ENCODE results near the gene TMED8.
"Not testable (repeated sequence)": the region's sequence is repeated elsewhere in the genome, so short reads cannot be mapped to it uniquely, and the experiment has no call there.

Gene TMED8

GRCh38 chr14:77364146-77364545 lies 12.7 kb downstream of the TMED8 start:
- DNase-seq (ENCODE audit: low read depth in 3 of 3, low spot score in 1 of 3) = no peak

GRCh38 chr14:77359626-77360025 lies 17.3 kb downstream of the TMED8 start:
- DNase-seq (ENCODE audit: low read depth in 3 of 3, low spot score in 1 of 3) = no peak

GRCh38 chr14:77356899-77357298 lies 20.0 kb downstream of the TMED8 start:
- no peak for DNase-seq (ENCODE audit: low read depth in 3 of 3, low spot score in 1 of 3)

GRCh38 chr14:77355811-77356210 lies 21.1 kb downstream of the TMED8 start:
- no peak for DNase-seq (ENCODE audit: low read depth in 3 of 3, low spot score in 1 of 3)

GRCh38 chr14:77353469-77354141 lies 23.3 kb downstream of the TMED8 start:
- DNase-seq (ENCODE audit: low read depth in 3 of 3, low spot score in 1 of 3) = no peak

GRCh38 chr14:77347751-77348150 lies 29.1 kb downstream of the TMED8 start:
- no peak for DNase-seq (ENCODE audit: low read depth in 3 of 3, low spot score in 1 of 3)

GRCh38 chr14:77346495-77346894 lies 30.4 kb downstream of the TMED8 start:
- no peak for DNase-seq (ENCODE audit: low read depth in 3 of 3, low spot score in 1 of 3)

GRCh38 chr14:77344377-77344996 lies 32.4 kb downstream of the TMED8 start:
- DNase-seq (ENCODE audit: low read depth in 3 of 3, low spot score in 1 of 3) = no peak

- no peak for DNase-seq (ENCODE audit: low read depth in 3 of 3, low spot score in 1 of 3)
Observed at GRCh38 chr14:77343662-77344061, 33.2 kb downstream of the TMED8 start.

- DNase-seq (ENCODE audit: low read depth in 3 of 3, low spot score in 1 of 3) = no peak
Observed at GRCh38 chr14:77342726-77343397, 34.0 kb downstream of the TMED8 start.

- DNase-seq (ENCODE audit: low read depth in 3 of 3, low spot score in 1 of 3) = no peak
Observed at GRCh38 chr14:77340389-77340788, 36.5 kb downstream of the TMED8 start.

GRCh38 chr14:77339407-77339806 lies 37.5 kb downstream of the TMED8 start:
- DNase-seq (ENCODE audit: low read depth in 3 of 3, low spot score in 1 of 3) = no peak

GRCh38 chr14:77338302-77338701 lies 38.6 kb downstream of the TMED8 start:
- DNase-seq (ENCODE audit: low read depth in 3 of 3, low spot score in 1 of 3) = no peak

GRCh38 chr14:77337880-77338279 lies 39.0 kb downstream of the TMED8 start:
- no peak for DNase-seq (ENCODE audit: low read depth in 3 of 3, low spot score in 1 of 3)

- not testable (repeated sequence) for DNase-seq (ENCODE audit: low read depth in 3 of 3, low spot score in 1 of 3)
Observed at GRCh38 chr14:77337255-77337654, 39.6 kb downstream of the TMED8 start.

GRCh38 chr14:77335576-77335975 lies 41.3 kb downstream of the TMED8 start:
- no peak for DNase-seq (ENCODE audit: low read depth in 3 of 3, low spot score in 1 of 3)

GRCh38 chr14:77329872-77330271 lies 47.0 kb downstream of the TMED8 start:
- no peak for DNase-seq (ENCODE audit: low read depth in 3 of 3, low spot score in 1 of 3)

- no peak for DNase-seq (ENCODE audit: low read depth in 3 of 3, low spot score in 1 of 3)
Observed at GRCh38 chr14:77327111-77327510, 49.8 kb downstream of the TMED8 start.

GRCh38 chr14:77325746-77326094 lies 51.2 kb downstream of the TMED8 start:
- DNase-seq (ENCODE audit: low read depth in 3 of 3, low spot score in 1 of 3) = no peak

GRCh38 chr14:77324816-77325745 lies 51.8 kb downstream of the TMED8 start:
- no peak for DNase-seq (ENCODE audit: low read depth in 3 of 3, low spot score in 1 of 3)

- no peak for DNase-seq (ENCODE audit: low read depth in 3 of 3, low spot score in 1 of 3)
Observed at GRCh38 chr14:77324289-77324688, 52.6 kb downstream of the TMED8 start.
